Gastroesophageal sphincter (tissue), 4 donors: ENCODE results near the gene PRKCZ. TPM values are rescaled to one million over a fixed set of nuclear protein-coding genes. Genes with fewer than 3 reads are reported as not detected.
"Not testable (repeated sequence)": the region's sequence is repeated elsewhere in the genome, so short reads cannot be mapped to it uniquely, and the experiment has no call there.

ENCODE experiments used
- ATAC-seq: fragments of 150-250 bp; one replicate; pipeline ENCODE4 v1.9.1; 2016; ENCODE audit warnings: mild to moderate bottlenecking, moderate library complexity
- H3K27ac ChIP-seq, 4 donors: fragments of 200-600 bp; sonication (generic) in 3 of 4; 1 replicate in 3 of 4; 2 replicates in 1 of 4; pipeline ENCODE4 v1.5.1; 2016 to 2019
- H3K27me3 ChIP-seq: fragments of 200-600 bp; sonication (generic); one replicate; pipeline ENCODE4 v1.5.1; 2019
- H3K36me3 ChIP-seq, 2 donors: fragments of 200-600 bp; sonication (generic); one replicate each; pipeline ENCODE4 v1.5.1; 2019; ENCODE audit warnings: control low read depth in 1 of 2
- H3K4me1 ChIP-seq, 3 donors: fragments of 200-600 bp; sonication (generic); 1 replicate in 2 of 3; 2 replicates in 1 of 3; pipeline ENCODE4 v1.5.1; 2016 to 2019; ENCODE audit warnings: control low read depth in 2 of 3
- H3K4me3 ChIP-seq, 2 donors: fragments of 200-600 bp; sonication (generic); one replicate each; pipeline ENCODE4 v1.5.1; 2019; ENCODE audit warnings: mild to moderate bottlenecking in 1 of 2, moderate library complexity in 1 of 2
- H3K9me3 ChIP-seq, 3 donors: fragments of 200-600 bp; sonication (generic); one replicate each; pipeline ENCODE4 v1.5.1; 2017 to 2019; ENCODE audit warnings: control low read depth in 2 of 3
- CTCF ChIP-seq, 4 experiments: fragments of 200-600 bp in 2 of 4; fragments of 450-650 bp in 2 of 4; sonication (generic) in 1 of 4; IDR thresholded peaks; one replicate each; pipeline ENCODE4 v1.5.1; 2017 to 2019; ENCODE audit warnings: antibody characterized with exemption in 4 of 4, mild to moderate bottlenecking in 2 of 4, moderate library complexity in 2 of 4
- EP300 ChIP-seq: sonication (generic); formaldehyde crosslinking; IDR thresholded peaks from one replicate; pipeline ENCODE4 v1.6.1; 2017; ENCODE audit warnings: antibody characterized with exemption, mild to moderate bottlenecking
- POLR2A ChIP-seq, 2 donors: fragments of 450-650 bp; IDR thresholded peaks; one replicate each; pipeline ENCODE4 v1.6.1; 2017; ENCODE audit warnings: antibody characterized with exemption in 2 of 2, mild to moderate bottlenecking in 2 of 2, moderate library complexity in 1 of 2
- POLR2AphosphoS5 ChIP-seq: sonication (generic); formaldehyde crosslinking; IDR thresholded peaks from one replicate; pipeline ENCODE4 v1.6.1; 2017; ENCODE audit warnings: antibody characterized with exemption
- WGBS, 2 donors: methylation state at CpG; one replicate each; pipeline ENCODE4 v1.1.5; 2018; ENCODE audit warnings: low coverage in 1 of 2; 5-methylcytosine and 5-hydroxymethylcytosine counted together
- total RNA-seq, 4 donors: library from RNA; depleted of rRNA; stranded (reverse); fragments of >200 nt; gene quantifications; one replicate each; pipeline ENCODE4 v1.1.0, GENCODE V29; 2016

The PRKCZ gene
- total RNA-seq, 4 donors from 2014 or later: 2.4 to 3.8 (median 2.9) TPM

- no peak for ATAC-seq
- Histone ChIP-seq H3K27ac (no peak overlapping the region), H3K27me3 (peaks cover 73% of the 10 kb centered on the region), H3K4me3 (no peak overlapping the region), H3K36me3 (no peaks in the 10 kb centered on the region), H3K9me3 (no peaks in the 10 kb centered on the region), H3K4me1 (no peaks in the 10 kb centered on the region)
- no peak for TF ChIP-seq POLR2AphosphoS5
- 82% methylated on average over 2 to 8 of the region's 15 CpGs for WGBS, 2 donors
Measured at GRCh38 chr1:2111674-2112035, 61.4 kb downstream of the PRKCZ start.

GRCh38 chr1:2112280-2112701, 62.1 kb downstream of the PRKCZ start:
- TF ChIP-seq POLR2AphosphoS5 (no peak), EP300 (no peak), CTCF (IDR thresholded peaks at IDR 0.05) (no peak), POLR2A (IDR thresholded peaks at IDR 0.05) (no peak)
- no peak overlapping the region for H3K27ac ChIP-seq
- peaks cover 78% of the 10 kb centered on the region for H3K27me3 ChIP-seq
- no peaks in the 10 kb centered on the region for H3K4me1 ChIP-seq
- no peak overlapping the region for H3K4me3 ChIP-seq
- ATAC-seq: no peak
- no peaks in the 10 kb centered on the region for H3K9me3 ChIP-seq
- H3K36me3 ChIP-seq: no peaks in the 10 kb centered on the region
- 74% methylated on average over 7 of the region's 17 CpGs; no CpG with 5 or more reads in 1 of the 2 donors for WGBS, 2 donors

GRCh38 chr1:2113620-2114135, 63.5 kb downstream of the PRKCZ start:
- ATAC-seq: no peak
- H3K9me3 ChIP-seq: peaks cover 0 to 7% (median 0%) of the 10 kb centered on the region in 3 donors
- 89 to 95% methylated on average over 3 to 13 of the region's 15 CpGs for WGBS, 2 donors
- no peak overlapping the region for H3K27ac ChIP-seq
- peaks cover 82% of the 10 kb centered on the region for H3K27me3 ChIP-seq
- H3K36me3 ChIP-seq: no peaks in the 10 kb centered on the region
- TF ChIP-seq CTCF (IDR thresholded peaks at IDR 0.05) (no peak), POLR2A (IDR thresholded peaks at IDR 0.05) (no peak), EP300 (no peak), POLR2AphosphoS5 (no peak)
- H3K4me1 ChIP-seq: no peaks in the 10 kb centered on the region
- no peak overlapping the region for H3K4me3 ChIP-seq

GRCh38 chr1:2114635-2115007, 64.4 kb downstream of the PRKCZ start:
- H3K27me3 ChIP-seq: peaks cover 73% of the 10 kb centered on the region
- H3K9me3 ChIP-seq, H3K27ac ChIP-seq, H3K4me3 ChIP-seq, H3K4me1 ChIP-seq, ATAC-seq, H3K36me3 ChIP-seq: not testable (repeated sequence)
- WGBS, 2 donors: 81 to 84% methylated on average over 4 to 14 of the region's 14 CpGs

GRCh38 chr1:2115008-2115641, 64.9 kb downstream of the PRKCZ start:
- Histone ChIP-seq H3K27ac (no peak overlapping the region), H3K4me3 (no peak overlapping the region), H3K9me3 (peaks cover 0 to 9% (median 0%) of the 10 kb centered on the region in 3 donors), H3K4me1 (no peaks in the 10 kb centered on the region), H3K27me3 (peaks cover 71% of the 10 kb centered on the region), H3K36me3 (no peaks in the 10 kb centered on the region)
- TF ChIP-seq EP300: no peak
- TF ChIP-seq POLR2AphosphoS5: no peak
- no peak for TF ChIP-seq POLR2A (IDR thresholded peaks at IDR 0.05)
- no peak for TF ChIP-seq CTCF (IDR thresholded peaks at IDR 0.05)
- no peak for ATAC-seq
- WGBS, 2 donors: 74 to 88% methylated on average over 10 to 19 of the region's 33 CpGs

- H3K27ac ChIP-seq: no peak overlapping the region
- ATAC-seq: no peak
- WGBS, 2 donors: 20% methylated on average over 4 of the region's 28 CpGs; no CpG with 5 or more reads in 1 of the 2 donors
Measured at GRCh38 chr1:2115702-2116341, 65.6 kb downstream of the PRKCZ start.

More at GRCh38 chr1:2115702-2116341, 65.6 kb downstream of the PRKCZ start:
- peaks cover 67% of the 10 kb centered on the region for H3K27me3 ChIP-seq
- no peak overlapping the region for H3K4me3 ChIP-seq
- no peak for TF ChIP-seq CTCF (IDR thresholded peaks at IDR 0.05)
- TF ChIP-seq EP300: no peak
- TF ChIP-seq POLR2AphosphoS5: no peak
- no peak for TF ChIP-seq POLR2A (IDR thresholded peaks at IDR 0.05)
- no peaks in the 10 kb centered on the region for H3K4me1 ChIP-seq
- no peaks in the 10 kb centered on the region for H3K36me3 ChIP-seq
- H3K9me3 ChIP-seq: peaks cover 0 to 9% (median 0%) of the 10 kb centered on the region in 3 donors
